ENCODE data around the gene ITGB5.

Gene ITGB5

DNA sequence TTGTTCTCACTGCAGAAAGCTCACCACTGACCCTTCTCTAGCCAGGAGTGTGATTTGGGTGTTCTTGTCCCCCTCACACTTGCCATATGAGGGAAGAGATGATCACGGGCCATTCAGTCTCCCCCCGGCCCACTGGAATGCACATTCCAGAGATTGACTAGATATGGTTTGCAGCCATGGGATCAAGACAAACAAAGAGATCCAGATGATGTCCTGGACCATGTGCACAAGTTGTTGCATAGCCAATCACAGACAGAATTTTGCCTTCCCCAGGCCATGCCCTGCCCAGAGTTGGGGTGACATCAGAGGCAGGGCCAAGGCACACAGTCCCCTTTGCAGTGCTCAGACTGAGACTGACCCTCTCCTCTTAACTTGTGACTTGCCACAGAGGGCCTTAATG lies 32.6 kb upstream of the ITGB5 start:
- no peak overlapping the region for H2AFZ ChIP-seq (ENCODE audit: low read length, unreplicated experiment)
- peaks cover 10% of the 10 kb centered on the region; the same call in 1 of the 2 replicates for H3K27me3 ChIP-seq (ENCODE audit: insufficient read depth, low read length)
- no peaks in the 10 kb centered on the region for H3K4me1 ChIP-seq (ENCODE audit: control insufficient read depth, insufficient read depth, low read length, unreplicated experiment)
- no peaks in the 10 kb centered on the region for H3K36me3 ChIP-seq (ENCODE audit: insufficient read depth, low read length)
- no peaks in the 10 kb centered on the region for H3K79me2 ChIP-seq (ENCODE audit: control insufficient read depth, insufficient read depth, low read length, unreplicated experiment)
- H3K4me3 ChIP-seq (ENCODE audit: low read depth, low read length): no peak overlapping the region
- no peak overlapping the region for H3K27ac ChIP-seq (ENCODE audit: low read depth, low read length)

DNA sequence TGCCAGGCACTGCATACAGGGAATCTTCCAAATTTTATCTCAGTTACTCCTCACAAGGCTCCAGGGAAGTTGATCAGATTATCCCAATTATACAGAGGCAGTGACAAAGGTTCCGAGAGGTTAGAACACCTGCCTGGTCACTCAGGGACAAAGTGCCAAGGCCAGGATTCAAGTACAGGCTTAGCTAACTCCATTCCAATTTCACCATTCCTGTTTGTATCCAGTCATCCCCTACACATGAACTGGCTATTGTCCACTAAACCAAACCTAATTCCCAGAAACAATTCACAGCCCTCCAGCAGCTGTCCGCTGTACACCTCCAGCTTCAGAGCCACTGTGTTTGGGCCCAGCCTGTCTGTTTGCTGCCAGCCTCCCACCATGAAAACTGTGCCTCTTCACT lies 31.4 kb upstream of the ITGB5 start:
- Histone ChIP-seq H3K79me2 (ENCODE audit: control insufficient read depth, insufficient read depth, low read length, unreplicated experiment) (no peaks in the 10 kb centered on the region), H3K36me3 (ENCODE audit: insufficient read depth, low read length) (no peaks in the 10 kb centered on the region), H2AFZ (ENCODE audit: low read length, unreplicated experiment) (no peak overlapping the region), H3K4me3 (ENCODE audit: low read depth, low read length) (no peak overlapping the region), H3K27me3 (ENCODE audit: insufficient read depth, low read length) (peaks cover 10% of the 10 kb centered on the region; the same call in 1 of the 2 replicates), H3K4me1 (ENCODE audit: control insufficient read depth, insufficient read depth, low read length, unreplicated experiment) (no peaks in the 10 kb centered on the region), H3K27ac (ENCODE audit: low read depth, low read length) (no peak overlapping the region)

DNA sequence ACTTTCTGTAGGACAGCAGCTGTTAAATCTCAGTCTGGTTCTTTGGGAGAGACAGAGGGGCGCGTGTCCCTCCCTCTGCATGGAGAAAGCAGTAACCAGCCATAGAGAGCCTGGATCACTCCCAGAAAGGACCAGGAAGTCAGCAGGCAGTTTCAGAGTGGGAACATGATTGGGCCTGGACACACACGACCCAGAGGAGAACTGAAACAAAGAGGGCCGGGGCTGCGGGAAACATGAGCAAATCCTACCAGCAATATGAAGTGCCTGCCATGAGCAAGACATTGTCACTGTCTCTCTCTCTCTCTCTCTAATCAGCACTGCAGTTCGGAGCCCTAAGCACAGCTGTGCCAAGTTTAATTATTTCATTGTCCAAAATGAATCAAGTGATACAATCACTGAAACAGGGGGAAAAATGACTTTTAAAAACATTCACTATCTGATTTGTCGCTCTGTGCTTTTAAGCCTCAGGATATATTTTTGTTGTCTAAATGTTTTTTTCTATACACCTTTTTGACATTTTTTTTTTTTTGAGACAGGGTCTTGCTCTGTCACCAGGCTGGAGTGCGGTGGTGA lies 29.8 kb upstream of the ITGB5 start:
- Histone ChIP-seq H2AFZ (ENCODE audit: low read length, unreplicated experiment) (no peak overlapping the region), H3K27ac (ENCODE audit: low read depth, low read length) (no peak overlapping the region), H3K79me2 (ENCODE audit: control insufficient read depth, insufficient read depth, low read length, unreplicated experiment) (no peaks in the 10 kb centered on the region), H3K36me3 (ENCODE audit: insufficient read depth, low read length) (no peaks in the 10 kb centered on the region), H3K4me3 (ENCODE audit: low read depth, low read length) (no peak overlapping the region), H3K4me1 (ENCODE audit: control insufficient read depth, insufficient read depth, low read length, unreplicated experiment) (no peaks in the 10 kb centered on the region), H3K27me3 (ENCODE audit: insufficient read depth, low read length) (peaks cover 10% of the 10 kb centered on the region; the same call in 1 of the 2 replicates)

DNA sequence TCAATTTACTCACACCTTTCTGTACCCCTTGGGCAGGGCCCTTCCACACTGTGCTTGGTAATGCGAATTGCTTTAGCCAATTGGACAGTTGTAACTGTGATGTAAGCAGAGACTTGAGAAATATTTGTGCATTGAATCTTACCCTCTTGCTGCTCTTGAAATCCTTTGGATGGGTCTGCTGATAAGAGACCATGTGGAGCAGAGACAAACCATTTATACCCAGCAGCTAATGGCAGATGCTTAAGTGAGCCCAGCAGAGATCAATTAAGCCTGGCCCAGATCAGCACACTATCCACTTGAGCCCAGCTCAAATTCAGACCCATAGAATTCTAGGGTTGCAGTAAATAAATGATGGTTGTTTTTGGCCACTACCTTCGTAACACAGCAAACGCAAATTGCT lies 28.1 kb upstream of the ITGB5 start:
- no peaks in the 10 kb centered on the region for H3K4me1 ChIP-seq (ENCODE audit: control insufficient read depth, insufficient read depth, low read length, unreplicated experiment)
- H3K36me3 ChIP-seq (ENCODE audit: insufficient read depth, low read length): no peaks in the 10 kb centered on the region
- no peak overlapping the region for H3K4me3 ChIP-seq (ENCODE audit: low read depth, low read length)
- H3K79me2 ChIP-seq (ENCODE audit: control insufficient read depth, insufficient read depth, low read length, unreplicated experiment): no peaks in the 10 kb centered on the region
- no peak overlapping the region for H3K27ac ChIP-seq (ENCODE audit: low read depth, low read length)
- H2AFZ ChIP-seq (ENCODE audit: low read length, unreplicated experiment): no peak overlapping the region
- peaks cover 10% of the 10 kb centered on the region; the same call in 1 of the 2 replicates for H3K27me3 ChIP-seq (ENCODE audit: insufficient read depth, low read length)

DNA sequence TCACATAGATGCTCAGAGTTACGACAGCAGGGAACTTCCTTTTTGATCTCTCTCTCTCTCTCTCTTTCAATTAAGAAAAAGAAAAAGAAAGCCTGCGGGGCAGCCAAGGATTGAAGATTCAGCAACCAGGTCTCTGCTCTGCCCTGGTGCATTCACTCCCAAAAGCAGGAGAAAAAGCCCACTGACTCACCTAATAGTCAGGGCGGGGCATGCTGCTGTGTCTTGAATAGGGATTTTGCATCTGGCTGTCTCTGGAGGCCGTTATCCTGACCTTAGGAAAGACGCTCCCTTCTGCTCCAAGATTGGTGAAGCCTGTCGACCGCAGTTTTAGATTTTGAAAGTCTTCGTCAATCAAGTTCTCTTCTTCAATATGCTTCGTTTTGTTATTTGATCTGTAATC lies 20.8 kb upstream of the ITGB5 start:
- Histone ChIP-seq H2AFZ (ENCODE audit: low read length, unreplicated experiment) (no peak overlapping the region), H3K27me3 (ENCODE audit: insufficient read depth, low read length) (no peaks in the 10 kb centered on the region), H3K36me3 (ENCODE audit: insufficient read depth, low read length) (no peaks in the 10 kb centered on the region), H3K4me1 (ENCODE audit: control insufficient read depth, insufficient read depth, low read length, unreplicated experiment) (no peaks in the 10 kb centered on the region), H3K79me2 (ENCODE audit: control insufficient read depth, insufficient read depth, low read length, unreplicated experiment) (no peaks in the 10 kb centered on the region), H3K27ac (ENCODE audit: low read depth, low read length) (no peak overlapping the region), H3K4me3 (ENCODE audit: low read depth, low read length) (no peak overlapping the region)

DNA sequence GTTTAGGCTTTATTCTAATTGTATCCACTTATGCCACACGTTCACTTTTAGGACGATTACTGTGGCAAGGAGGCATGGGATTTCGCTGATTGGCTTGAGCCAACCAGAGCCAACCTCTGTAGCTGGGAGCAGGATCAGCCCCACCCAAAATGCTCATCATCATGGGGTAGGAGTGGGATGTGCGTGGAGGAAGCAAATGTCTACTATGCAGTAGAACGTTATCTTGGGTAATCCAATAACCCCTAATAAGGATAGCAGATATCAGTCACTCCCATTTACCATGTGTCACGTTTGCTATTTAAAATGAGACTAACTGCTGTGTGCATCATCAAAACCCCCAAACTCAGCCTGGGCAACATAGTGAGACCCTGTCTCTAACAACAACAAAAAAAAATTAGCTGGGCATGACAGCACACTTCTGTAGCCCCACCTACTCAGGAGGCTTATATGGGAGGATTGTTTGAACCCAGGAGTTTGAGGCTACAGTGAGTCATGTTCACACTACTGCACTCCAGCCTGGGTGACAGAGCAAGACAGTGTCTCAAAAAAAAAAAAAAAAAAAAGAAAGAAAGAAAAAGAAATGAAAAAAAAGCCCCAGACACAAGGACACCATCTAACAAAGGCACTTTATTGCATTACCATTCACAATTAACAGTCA lies 17.8 kb upstream of the ITGB5 start:
- H3K27ac ChIP-seq (ENCODE audit: low read depth, low read length): no peak overlapping the region
- no peaks in the 10 kb centered on the region for H3K79me2 ChIP-seq (ENCODE audit: control insufficient read depth, insufficient read depth, low read length, unreplicated experiment)
- no peak overlapping the region for H2AFZ ChIP-seq (ENCODE audit: low read length, unreplicated experiment)
- H3K27me3 ChIP-seq (ENCODE audit: insufficient read depth, low read length): no peaks in the 10 kb centered on the region
- H3K4me3 ChIP-seq (ENCODE audit: low read depth, low read length): no peak overlapping the region
- H3K36me3 ChIP-seq (ENCODE audit: insufficient read depth, low read length): no peaks in the 10 kb centered on the region
- H3K4me1 ChIP-seq (ENCODE audit: control insufficient read depth, insufficient read depth, low read length, unreplicated experiment): peaks cover 8% of the 10 kb centered on the region

DNA sequence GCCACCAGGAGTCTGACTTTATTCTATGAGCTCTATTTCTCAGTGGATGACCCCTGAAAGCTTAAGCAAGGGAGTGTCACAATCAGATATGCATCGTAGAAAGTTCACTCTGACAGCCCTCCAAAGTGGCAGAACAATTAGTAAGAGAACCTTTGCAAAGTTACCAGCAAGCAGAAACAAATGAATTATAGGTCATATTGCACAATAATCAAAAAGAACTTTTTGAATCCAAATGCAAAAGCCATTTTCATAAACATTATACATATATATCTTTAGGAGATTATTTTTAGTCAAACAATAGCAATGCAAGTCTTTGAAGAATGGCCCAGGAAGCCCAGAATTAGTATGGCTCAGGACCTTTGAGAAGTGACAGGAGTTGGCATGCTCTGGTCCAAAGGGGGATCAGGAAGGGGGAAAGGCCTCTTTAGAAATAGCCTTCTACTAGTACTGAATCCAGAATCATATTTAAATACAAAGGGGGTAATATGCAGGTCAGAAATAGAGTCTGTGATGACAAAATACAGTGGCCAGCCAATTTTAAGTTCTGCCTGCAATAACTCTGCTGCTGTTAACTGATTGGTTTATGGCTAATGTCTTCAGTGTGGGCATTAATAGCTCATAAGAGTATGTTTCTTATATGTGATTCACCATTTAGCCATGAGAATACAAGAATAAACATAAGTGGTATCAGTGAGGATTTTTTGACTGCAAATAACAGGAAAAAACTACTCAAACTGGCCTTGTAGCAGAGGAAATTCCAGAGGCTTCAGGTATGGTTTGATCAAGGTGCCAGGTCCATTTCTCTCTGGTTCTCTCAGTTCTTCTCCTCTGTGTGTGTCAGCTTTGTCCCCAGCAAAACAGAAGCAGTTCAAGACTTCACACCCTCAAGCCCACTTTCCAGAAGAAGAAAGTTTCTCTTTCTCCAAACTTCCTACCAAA lies 17.0 kb upstream of the ITGB5 start:
- Histone ChIP-seq H3K79me2 (ENCODE audit: control insufficient read depth, insufficient read depth, low read length, unreplicated experiment) (no peaks in the 10 kb centered on the region), H3K36me3 (ENCODE audit: insufficient read depth, low read length) (no peaks in the 10 kb centered on the region), H2AFZ (ENCODE audit: low read length, unreplicated experiment) (no peak overlapping the region), H3K4me1 (ENCODE audit: control insufficient read depth, insufficient read depth, low read length, unreplicated experiment) (peaks cover 8% of the 10 kb centered on the region), H3K27me3 (ENCODE audit: insufficient read depth, low read length) (no peaks in the 10 kb centered on the region), H3K27ac (ENCODE audit: low read depth, low read length) (no peak overlapping the region), H3K4me3 (ENCODE audit: low read depth, low read length) (no peak overlapping the region)

DNA sequence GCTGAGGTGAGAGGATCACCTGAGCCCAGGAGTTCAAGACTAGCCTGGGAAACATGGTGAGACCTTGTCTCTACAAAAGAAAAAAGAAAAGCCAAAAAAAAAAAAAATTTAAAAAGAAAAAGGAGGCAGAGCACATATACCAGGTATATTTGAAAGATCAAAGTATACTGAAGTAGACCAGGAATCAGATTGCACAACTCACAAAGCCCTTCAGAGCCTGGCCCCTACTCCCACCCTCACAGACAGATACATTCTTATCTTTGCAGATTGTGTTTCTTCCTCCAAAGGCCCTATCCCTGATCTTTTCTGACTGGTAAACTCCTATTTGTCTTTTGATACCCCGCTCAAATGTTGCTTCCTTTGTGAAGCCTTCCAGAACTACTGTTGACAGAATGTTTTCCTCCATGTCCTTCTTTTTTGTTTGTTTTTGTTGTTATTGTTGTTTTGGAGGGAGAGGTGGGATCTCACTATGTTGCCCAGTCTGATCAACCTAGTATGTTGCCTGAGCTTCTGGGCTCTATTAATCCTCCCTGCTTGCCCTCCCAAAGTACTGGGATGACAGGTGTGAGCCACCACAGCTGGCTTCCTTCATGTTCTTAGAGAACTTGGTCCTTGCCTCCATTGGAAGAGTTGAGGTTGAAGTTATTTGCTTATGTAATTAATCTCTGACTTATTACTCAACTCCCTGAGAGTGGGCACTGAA lies 9.8 kb upstream of the ITGB5 start:
- H3K4me3 ChIP-seq (ENCODE audit: low read depth, low read length): no peak overlapping the region
- H3K36me3 ChIP-seq (ENCODE audit: insufficient read depth, low read length): no peaks in the 10 kb centered on the region
- no peaks in the 10 kb centered on the region for H3K79me2 ChIP-seq (ENCODE audit: control insufficient read depth, insufficient read depth, low read length, unreplicated experiment)
- H3K4me1 ChIP-seq (ENCODE audit: control insufficient read depth, insufficient read depth, low read length, unreplicated experiment): peaks cover 13% of the 10 kb centered on the region
- H3K27me3 ChIP-seq (ENCODE audit: insufficient read depth, low read length): no peaks in the 10 kb centered on the region
- H2AFZ ChIP-seq (ENCODE audit: low read length, unreplicated experiment): no peak overlapping the region
- no peak overlapping the region for H3K27ac ChIP-seq (ENCODE audit: low read depth, low read length)

DNA sequence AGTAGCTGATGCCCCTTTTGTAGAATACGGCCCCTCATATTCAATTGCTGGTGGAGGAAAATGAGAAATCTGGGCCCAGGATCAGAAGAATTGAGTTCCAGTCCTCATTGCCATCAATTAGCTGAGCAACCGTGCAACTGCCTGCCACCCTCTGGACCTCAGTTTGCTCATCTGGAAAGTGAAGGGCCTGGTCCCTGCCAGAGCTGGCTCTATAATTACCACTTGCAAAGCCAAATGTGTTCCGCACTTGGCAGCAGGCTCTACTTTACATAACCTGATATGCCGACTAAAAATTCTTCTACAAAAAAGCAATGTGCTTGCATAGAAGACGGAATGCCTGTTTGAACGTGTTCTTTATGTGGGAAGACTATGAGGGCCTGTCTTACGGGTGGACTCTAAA lies 8.6 kb upstream of the ITGB5 start:
- H3K27me3 ChIP-seq (ENCODE audit: insufficient read depth, low read length): no peaks in the 10 kb centered on the region
- no peaks in the 10 kb centered on the region for H3K79me2 ChIP-seq (ENCODE audit: control insufficient read depth, insufficient read depth, low read length, unreplicated experiment)
- no peaks in the 10 kb centered on the region for H3K36me3 ChIP-seq (ENCODE audit: insufficient read depth, low read length)
- H3K4me3 ChIP-seq (ENCODE audit: low read depth, low read length): no peak overlapping the region
- H3K27ac ChIP-seq (ENCODE audit: low read depth, low read length): no peak overlapping the region
- no peak overlapping the region for H2AFZ ChIP-seq (ENCODE audit: low read length, unreplicated experiment)
- H3K4me1 ChIP-seq (ENCODE audit: control insufficient read depth, insufficient read depth, low read length, unreplicated experiment): peaks cover 9% of the 10 kb centered on the region

DNA sequence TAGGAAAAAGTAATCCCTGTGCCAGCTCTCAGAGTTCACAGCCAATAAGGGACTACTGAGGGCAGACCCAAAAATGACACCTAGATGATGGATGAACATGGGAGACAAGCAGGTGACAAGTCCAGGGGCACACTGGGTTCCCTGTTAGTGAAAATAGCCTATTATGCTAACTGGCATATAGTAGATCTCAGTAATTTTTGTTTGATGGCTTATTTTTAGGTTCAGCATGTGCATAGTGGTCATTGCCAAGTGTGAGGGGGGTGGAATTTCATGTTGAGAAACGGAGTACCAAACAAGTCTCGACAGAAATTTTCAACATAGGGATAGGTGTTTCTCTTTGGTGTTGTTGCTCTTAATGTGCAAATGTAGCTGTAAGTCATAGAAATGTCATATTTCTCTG lies 6.4 kb upstream of the ITGB5 start:
- H3K27me3 ChIP-seq (ENCODE audit: insufficient read depth, low read length): no peaks in the 10 kb centered on the region
- no peak overlapping the region for H3K4me3 ChIP-seq (ENCODE audit: low read depth, low read length)
- no peak overlapping the region for H3K27ac ChIP-seq (ENCODE audit: low read depth, low read length)
- peaks cover 5% of the 10 kb centered on the region for H3K4me1 ChIP-seq (ENCODE audit: control insufficient read depth, insufficient read depth, low read length, unreplicated experiment)
- no peaks in the 10 kb centered on the region for H3K36me3 ChIP-seq (ENCODE audit: insufficient read depth, low read length)
- H3K79me2 ChIP-seq (ENCODE audit: control insufficient read depth, insufficient read depth, low read length, unreplicated experiment): no peaks in the 10 kb centered on the region
- H2AFZ ChIP-seq (ENCODE audit: low read length, unreplicated experiment): no peak overlapping the region
